B cell (primary cell): Measurements from ENCODE around the gene TEX50. TPM values are rescaled to one million over a fixed set of nuclear protein-coding genes. Genes with fewer than 3 reads are reported as not detected.
A peak's percentile ranks its signal among the peaks of the same experiment; 100 is the strongest.

Experiments
- ATAC-seq: fragments of 200-7000 bp; cut with Tn5 transposase; one replicate; pipeline ENCODE4 v1.10.0; 2021; ENCODE audit warnings: low read depth, mild to moderate bottlenecking, moderate number of reproducible peaks, moderate library complexity
- CTCF ChIA-PET: fragments of 350-600 bp; sonication (Branson Sonifier 250); formaldehyde crosslinking; loops from one replicate; lab custom pipeline; 2021; ENCODE audit warnings: antibody characterized with exemption, inconsistent platforms; lab: Charles Lee
- POLR2A ChIA-PET: fragments of 350-600 bp; sonication (Branson Sonifier 250); formaldehyde crosslinking; loops from one replicate; lab custom pipeline; 2021; ENCODE audit warnings: antibody characterized with exemption; lab: Charles Lee
- DNase-seq: peaks from one replicate; pipeline ENCODE4 v3.0.0; 2013
- H2AFZ ChIP-seq: 2 replicates; pipeline ENCODE4 v1.6.1; 2012; ENCODE audit warnings: mild to moderate bottlenecking, low read depth, low read length; ENCODE audit not compliant: insufficient read depth, poor library complexity, severe bottlenecking
- H3K27ac ChIP-seq, 2 donors: 1 replicate in 1 of 2; 2 replicates in 1 of 2; pipeline ENCODE4 v1.5.1; 2012 to 2013; ENCODE audit warnings: low read length in 2 of 2, mild to moderate bottlenecking in 2 of 2, moderate library complexity in 1 of 2
- H3K27me3 ChIP-seq, 4 experiments: fragments of 200-600 bp in 1 of 4; sonication (generic) in 1 of 4; replicated peaks in 1 of 4; 1 replicate in 2 of 4; 2 replicates in 2 of 4; pipeline versions ENCODE4 v1.6.1 to v1.7.0; 2013 to 2016; ENCODE audit warnings: low read length in 3 of 4, mild to moderate bottlenecking in 2 of 4, mixed read lengths in 1 of 4, moderate library complexity in 1 of 4; ENCODE audit not compliant: insufficient read depth in 4 of 4, control insufficient read depth in 3 of 4; ENCODE audit errors: control extremely low read depth in 1 of 4
- H3K36me3 ChIP-seq, 2 experiments: replicated peaks in 1 of 2; 1 replicate in 1 of 2; 2 replicates in 1 of 2; pipeline versions ENCODE4 v1.6.1 to v1.7.1; 2013; ENCODE audit warnings: low read length in 1 of 2; ENCODE audit not compliant: insufficient read depth in 2 of 2, control insufficient read depth in 1 of 2; ENCODE audit errors: control extremely low read depth in 1 of 2, extremely low read depth in 1 of 2
- H3K4me1 ChIP-seq, 2 donors: fragments of 200-600 bp in 1 of 2; sonication (generic) in 1 of 2; 1 replicate in 1 of 2; 2 replicates in 1 of 2; pipeline versions ENCODE4 v1.5.1 to v1.6.1; 2013 to 2017; ENCODE audit warnings: low read length in 2 of 2; ENCODE audit not compliant: control insufficient read depth in 2 of 2, insufficient read depth in 2 of 2
- H3K4me2 ChIP-seq: replicated peaks from 2 replicates; pipeline ENCODE3; 2012; ENCODE audit warnings: mild to moderate bottlenecking, low read depth, low read length; ENCODE audit not compliant: poor library complexity, severe bottlenecking
- H3K4me3 ChIP-seq, 5 experiments: fragments of 200-600 bp in 1 of 5; sonication (generic) in 1 of 5; 1 replicate in 3 of 5; 2 replicates in 2 of 5; pipeline versions ENCODE4 v1.5.1 to v1.7.0; 2011 to 2016; ENCODE audit warnings: low read length in 4 of 5, mild to moderate bottlenecking in 4 of 5, low read depth in 2 of 5, control low read depth in 1 of 5, moderate library complexity in 1 of 5; ENCODE audit not compliant: insufficient read depth in 1 of 5; ENCODE audit errors: control extremely low read depth in 1 of 5, extremely low read depth in 1 of 5
- H3K79me2 ChIP-seq: fragments of 200-600 bp; sonication (generic); one replicate; pipeline ENCODE4 v1.6.0; 2016; ENCODE audit warnings: low read length; ENCODE audit not compliant: control insufficient read depth, insufficient read depth
- H3K9ac ChIP-seq: fragments of 200-600 bp; sonication (generic); 2 replicates; pipeline ENCODE4 v1.6.1; 2017; ENCODE audit warnings: mild to moderate bottlenecking, low read length, moderate library complexity
- H3K9me3 ChIP-seq, 3 donors: one replicate each; pipeline versions ENCODE4 v1.6.1 to v1.7.1; 2013; ENCODE audit warnings: low read length in 2 of 3; ENCODE audit not compliant: control insufficient read depth in 2 of 3, insufficient read depth in 1 of 3; ENCODE audit errors: control extremely low read depth in 1 of 3
- H4K20me1 ChIP-seq: 2 replicates; pipeline ENCODE4 v1.6.0; 2012; ENCODE audit warnings: mild to moderate bottlenecking, low read length; ENCODE audit not compliant: insufficient read depth, control insufficient read depth, poor library complexity, severe bottlenecking
- H3K27ac Mint-ChIP-seq: one replicate; pipeline ENCODE4 v1.8.0; 2021; ENCODE audit warnings: mixed read lengths
- H3K27me3 Mint-ChIP-seq: one replicate; pipeline ENCODE4 v1.8.0; 2021; ENCODE audit warnings: mixed read lengths
- H3K4me1 Mint-ChIP-seq: one replicate; pipeline ENCODE4 v1.8.0; 2021; ENCODE audit warnings: mixed read lengths
- H3K4me3 Mint-ChIP-seq: one replicate; pipeline ENCODE4 v1.8.0; 2021; ENCODE audit warnings: mixed read lengths
- H3K9me3 Mint-ChIP-seq: one replicate; pipeline ENCODE4 v1.8.0; 2022; ENCODE audit warnings: mixed read lengths; ENCODE audit not compliant: insufficient read depth
- EZH2 ChIP-seq: IDR thresholded peaks from 2 replicates; pipeline ENCODE4 v1.6.1; 2012; ENCODE audit warnings: borderline replicate concordance, low read depth, mild to moderate bottlenecking, moderate library complexity, low read length; ENCODE audit not compliant: insufficient read depth, poor library complexity, severe bottlenecking
- WGBS: methylation state at CpG from one replicate; pipeline ENCODE4 v1.1.5; 2013; ENCODE audit warnings: missing lambda C conversion rate; ENCODE audit not compliant: insufficient coverage; 5-methylcytosine and 5-hydroxymethylcytosine counted together
- intact Hi-C: fragments of 100-400 bp; cut with micrococcal nuclease; formaldehyde crosslinking; loops from one replicate; pipeline ENCODE4 v1.10.0; 2022
- polyA plus RNA-seq: library from polyadenylated mRNA; depleted of rRNA; stranded (reverse); fragments of >200 nt; gene quantifications from 2 replicates; pipeline ENCODE4 v1.2.3, GENCODE V29; 2012
- total RNA-seq, 2 donors: library from RNA; stranded (reverse); fragments of 120-200 nt in 1 of 2; gene quantifications; 1 replicate in 1 of 2; 2 replicates in 1 of 2; pipeline versions ENCODE4 v1.2.3 to v1.2.4, GENCODE V29; 2013 to 2022
- TF ChIP-seq, protein P1 (sequence below): fragments of 200-600 bp; IDR thresholded peaks from one replicate; pipeline ENCODE4 v1.8.0; 2022; ENCODE audit warnings: antibody characterized with exemption, mild to moderate bottlenecking

The TEX50 gene
- total and polyA plus RNA-seq, 2 donors (not counting 1 experiment from before 2014, with no cell fraction given) = not detected

DNA sequence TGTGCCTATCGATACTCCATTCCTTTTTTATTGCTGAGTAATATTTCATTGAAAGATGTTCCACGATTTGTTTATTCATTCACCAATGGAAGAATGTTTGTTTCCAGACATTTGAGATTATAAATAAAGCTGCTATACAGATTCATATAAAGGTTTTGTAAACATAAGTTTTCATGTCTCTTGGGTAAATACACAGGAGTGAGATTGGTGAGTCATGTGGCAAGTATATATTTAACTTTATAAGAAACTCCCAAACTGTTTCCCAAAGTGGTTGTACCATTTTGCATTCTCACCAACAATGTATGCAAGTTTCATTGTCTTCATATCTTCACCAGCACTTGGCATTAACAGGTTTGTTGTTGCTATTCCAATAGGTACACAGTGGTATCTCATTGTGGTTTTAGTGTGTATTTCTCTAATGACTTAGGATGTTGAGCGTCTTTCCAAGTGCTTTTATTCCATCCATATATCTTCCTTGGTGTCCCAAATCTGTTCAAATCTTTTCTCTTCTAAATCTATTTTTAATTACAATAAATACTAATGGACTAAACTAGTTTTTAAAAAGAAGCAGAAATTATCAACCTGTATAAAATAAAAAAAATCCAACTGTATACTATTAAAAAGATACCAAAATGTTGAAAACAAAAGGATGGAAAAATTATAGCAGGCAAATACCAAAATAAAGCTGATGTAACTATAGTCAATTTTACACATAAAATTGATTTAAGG lies 38.9 kb upstream of the TEX50 start:
- no peak overlapping the region for H3K4me3 Mint-ChIP-seq
- ATAC-seq = no peak
- H2AFZ ChIP-seq = no peak overlapping the region
- H3K9me3 ChIP-seq = peaks cover 0 to 5% (median 0%) of the 10 kb centered on the region in 3 donors
- H3K4me1 Mint-ChIP-seq = peaks cover 3% of the 10 kb centered on the region
- no peak overlapping the region for H3K4me3 ChIP-seq
- H3K27ac Mint-ChIP-seq = no peak overlapping the region
- H3K79me2 ChIP-seq = no peaks in the 10 kb centered on the region
- H3K27me3 ChIP-seq = peaks cover 0 to 4% (median 0%) of the 10 kb centered on the region in 4 experiments
- no peak for DNase-seq
- H3K4me2 ChIP-seq = no peak overlapping the region
- H3K27ac ChIP-seq = no peak overlapping the region
- ChIA-PET POLR2A (no interaction called here), CTCF (no interaction called here)
- no peak overlapping the region for H3K9ac ChIP-seq
- peaks cover 11% of the 10 kb centered on the region for H3K27me3 Mint-ChIP-seq
- no peak for TF ChIP-seq EZH2
- TF ChIP-seq, protein P1, sequence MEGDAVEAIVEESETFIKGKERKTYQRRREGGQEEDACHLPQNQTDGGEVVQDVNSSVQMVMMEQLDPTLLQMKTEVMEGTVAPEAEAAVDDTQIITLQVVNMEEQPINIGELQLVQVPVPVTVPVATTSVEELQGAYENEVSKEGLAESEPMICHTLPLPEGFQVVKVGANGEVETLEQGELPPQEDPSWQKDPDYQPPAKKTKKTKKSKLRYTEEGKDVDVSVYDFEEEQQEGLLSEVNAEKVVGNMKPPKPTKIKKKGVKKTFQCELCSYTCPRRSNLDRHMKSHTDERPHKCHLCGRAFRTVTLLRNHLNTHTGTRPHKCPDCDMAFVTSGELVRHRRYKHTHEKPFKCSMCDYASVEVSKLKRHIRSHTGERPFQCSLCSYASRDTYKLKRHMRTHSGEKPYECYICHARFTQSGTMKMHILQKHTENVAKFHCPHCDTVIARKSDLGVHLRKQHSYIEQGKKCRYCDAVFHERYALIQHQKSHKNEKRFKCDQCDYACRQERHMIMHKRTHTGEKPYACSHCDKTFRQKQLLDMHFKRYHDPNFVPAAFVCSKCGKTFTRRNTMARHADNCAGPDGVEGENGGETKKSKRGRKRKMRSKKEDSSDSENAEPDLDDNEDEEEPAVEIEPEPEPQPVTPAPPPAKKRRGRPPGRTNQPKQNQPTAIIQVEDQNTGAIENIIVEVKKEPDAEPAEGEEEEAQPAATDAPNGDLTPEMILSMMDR = no peak
- no peaks in the 10 kb centered on the region for H3K9me3 Mint-ChIP-seq
- intact Hi-C loops = no loop called here
- H3K36me3 ChIP-seq = no peaks in the 10 kb centered on the region
- H4K20me1 ChIP-seq = no peaks in the 10 kb centered on the region
- no peaks in the 10 kb centered on the region for H3K4me1 ChIP-seq
- no CpG with 5 or more reads among the region's 3 CpGs for WGBS

DNA sequence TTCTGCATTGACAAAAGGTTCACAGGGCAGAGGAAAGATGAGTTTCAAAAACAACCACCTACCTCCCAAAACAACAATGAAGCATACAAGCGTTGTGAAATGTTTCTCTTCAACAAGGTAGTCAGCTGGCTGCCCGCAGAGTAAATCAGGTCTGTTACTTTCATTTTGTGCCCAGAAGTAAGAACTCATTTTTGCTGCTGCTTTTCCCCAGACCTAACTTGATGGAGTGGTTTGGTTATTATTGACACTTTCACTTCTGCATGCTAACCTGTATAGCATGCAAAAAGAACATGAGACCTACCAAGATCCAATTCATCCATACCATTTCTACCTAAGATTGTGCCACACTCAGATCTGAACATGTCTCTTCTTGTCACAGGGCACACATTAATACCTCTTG lies 33.5 kb upstream of the TEX50 start:
- Mint-ChIP-seq H3K27me3 (peaks cover 8% of the 10 kb centered on the region), H3K4me1 (peaks cover 14% of the 10 kb centered on the region), H3K27ac (no peak overlapping the region), H3K4me3 (peak overlapping the region; percentile 21), H3K9me3 (no peaks in the 10 kb centered on the region)
- no peak for TF ChIP-seq EZH2
- TF ChIP-seq, protein P1 = no peak
- intact Hi-C loops = no loop called here
- peak overlapping the region; percentile 3 for H3K4me2 ChIP-seq
- ATAC-seq = no peak
- H3K9me3 ChIP-seq = no peaks in the 10 kb centered on the region
- H4K20me1 ChIP-seq = no peaks in the 10 kb centered on the region
- no peak overlapping the region for H3K27ac ChIP-seq
- DNase-seq = peak; percentile 7
- ChIA-PET CTCF (no interaction called here), POLR2A (no interaction called here)
- no CpG with 5 or more reads among the region's 2 CpGs for WGBS
- no peaks in the 10 kb centered on the region for H3K27me3 ChIP-seq
- H3K9ac ChIP-seq = no peak overlapping the region
- no peaks in the 10 kb centered on the region for H3K79me2 ChIP-seq
- H3K36me3 ChIP-seq = no peaks in the 10 kb centered on the region
- peak overlapping the region; percentile 29 for H2AFZ ChIP-seq
- no peak overlapping the region for H3K4me3 ChIP-seq
- peaks cover 3 to 8% of the 10 kb centered on the region in 2 donors for H3K4me1 ChIP-seq
